ENCODE measurements around the gene C2CD2L. TPM values are rescaled to one million over a fixed set of nuclear protein-coding genes. Genes with fewer than 3 reads are reported as not detected.
A peak's percentile ranks its signal among the peaks of the same experiment; 100 is the strongest.

Gene C2CD2L
- total and polyA plus RNA-seq, 2 donors (not counting 3 experiments of a cell fraction or from before 2014, with no cell fraction given) = 9.1 to 10.4 TPM

GRCh38 chr11:119115484-119116234, 8.5 kb downstream of the C2CD2L start:
- DNase-seq (ENCODE audit: low read depth, low spot score) (no peak), FAIRE-seq (no peak)
- Histone ChIP-seq H3K4me2 (ENCODE audit: insufficient read depth, low read length) (peak overlapping the region; percentile 21), H3K9me3 (replicated peaks; ENCODE audit: control insufficient read depth, insufficient read depth, low read length) (no peaks in the 10 kb centered on the region), H2AFZ (ENCODE audit: low read depth, low read length) (no peak overlapping the region), H3K9ac (replicated peaks; ENCODE audit: extremely low read depth, insufficient read depth, low read length) (no peak overlapping the region), H3K4me1 (ENCODE audit: control insufficient read depth, extremely low read depth, insufficient read depth, low read length) (peaks cover 7% of the 10 kb centered on the region), H3K4me3 (replicated peaks in 1 of 3; ENCODE audit: insufficient read depth in 1 of 3, low read depth in 1 of 3, low read length in 3 of 3) (no peak overlapping the region), H3K27ac (ENCODE audit: insufficient read depth, low read depth, low read length) (no peak overlapping the region), H3K27me3 (ENCODE audit: control insufficient read depth in 2 of 2, insufficient read depth in 2 of 2, low read length in 2 of 2) (no peaks in the 10 kb centered on the region), H3K9me1 (replicated peaks; ENCODE audit: control insufficient read depth, extremely low read depth, insufficient read depth, low read length) (no peaks in the 10 kb centered on the region), H4K20me1 (replicated peaks; ENCODE audit: control insufficient read depth, extremely low read depth, insufficient read depth, low read length) (no peaks in the 10 kb centered on the region), H3K36me3 (ENCODE audit: control insufficient read depth in 2 of 2, extremely low read depth in 1 of 2, insufficient read depth in 2 of 2, low read length in 2 of 2) (peaks cover 7 to 27% of the 10 kb centered on the region in 2 experiments), H3K79me2 (ENCODE audit: control insufficient read depth, insufficient read depth, low read length) (no peaks in the 10 kb centered on the region)
- POLR2A ChIA-PET = no interaction called here
- CTCF ChIA-PET = interaction anchor here (0.9 to 1.6 kb wide), 3 partner anchors 13 to 223 kb away, joined by 4 to 7 read pairs (median 5); no protein-coding TSS in a partner anchor
- dilution Hi-C loops (cut with MboI; ENCODE audit: extremely low pct_ligation_motif_present, low sequenced_read_pairs) (no loop called here), intact Hi-C loops (cut with micrococcal nuclease) (no loop called here)
- TF ChIP-seq POLR2A (IDR thresholded peaks at IDR 0.05; ENCODE audit: low read depth, low read length) = no peak
- TF ChIP-seq EZH2 (IDR thresholded peaks at IDR 0.05; ENCODE audit: borderline replicate concordance, low read depth, low read length, severe bottlenecking) = no peak
- no peak for TF ChIP-seq FOS (IDR thresholded peaks at IDR 0.05; ENCODE audit: borderline replicate concordance, insufficient read depth, low read length)
- no peak for TF ChIP-seq JUN (IDR thresholded peaks at IDR 0.05; ENCODE audit: borderline replicate concordance, insufficient read depth, insufficient read length, low read depth)
- no peak for TF ChIP-seq MAX (IDR thresholded peaks at IDR 0.05; ENCODE audit: insufficient read depth, insufficient read length)
- no peak for TF ChIP-seq GATA2 (IDR thresholded peaks at IDR 0.05; ENCODE audit: insufficient read depth, insufficient read length, low read depth, low read length)
- no peak for TF ChIP-seq MYC (IDR thresholded peaks at IDR 0.05; ENCODE audit: low read depth, low read length)
- no peak for TF ChIP-seq CTCF (IDR thresholded peaks at IDR 0.05; ENCODE audit: extremely low read depth in 1 of 2, insufficient read depth in 1 of 2, low read depth in 1 of 2, low read length in 2 of 2)
- no peak for TF ChIP-seq POLR2AphosphoS5 (IDR thresholded peaks at IDR 0.05; ENCODE audit: insufficient read depth, low read depth, low read length)
- BruUV-seq (replicated peaks) = no TSS peak
